ENCODE measurements around the gene PAIP2. TPM values are rescaled to one million over a fixed set of nuclear protein-coding genes. Genes with fewer than 3 reads are reported as not detected.

The PAIP2 gene
- total RNA-seq, 4 donors from 2014 or later = 13.8 to 67.3 (median 36.5) TPM

DNA sequence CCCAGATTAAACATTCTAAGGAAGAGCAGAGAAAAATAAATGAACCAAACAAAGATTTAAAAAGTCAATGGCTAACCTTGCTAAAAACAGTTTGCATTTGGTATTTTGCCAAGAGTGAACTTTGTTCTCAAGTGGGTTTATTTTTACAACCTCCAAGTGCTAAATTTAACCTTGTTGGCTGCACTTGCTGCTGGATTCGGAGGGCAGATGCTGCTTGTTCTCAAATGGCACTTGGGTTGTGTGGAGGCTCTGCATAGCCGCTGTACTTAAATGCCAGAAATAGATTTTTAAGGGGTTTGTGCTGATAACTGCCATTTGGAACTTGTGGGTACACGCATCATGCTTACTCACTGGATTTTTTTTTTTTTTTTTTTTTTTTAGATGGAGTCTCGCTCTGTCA lies 75.6 kb downstream of the PAIP2 start:
- WGBS, 2 donors (ENCODE audit: low coverage in 1 of 2) = 36 to 49% methylated on average over 2 to 4 of the region's 4 CpGs
- no peak for DNase-seq
- Histone ChIP-seq H3K36me3 (no peaks in the 10 kb centered on the region), H3K4me1 (peaks cover 35 to 58% (median 39%) of the 10 kb centered on the region in 4 donors), H3K9me3 (no peaks in the 10 kb centered on the region), H3K27ac (peak overlapping the region; percentile 4 to 74 (median 59)), H3K27me3 (no peaks in the 10 kb centered on the region), H3K4me3 (no peak overlapping the region)
- TF ChIP-seq EP300 (IDR thresholded peaks at IDR 0.05; ENCODE audit: low read depth) (no peak), POLR2A (IDR thresholded peaks at IDR 0.05) (no peak), POLR2AphosphoS5 (IDR thresholded peaks at IDR 0.05) (peak in 2 of 3 donors; percentile 6 to 18)
- TF ChIP-seq, protein P1, sequence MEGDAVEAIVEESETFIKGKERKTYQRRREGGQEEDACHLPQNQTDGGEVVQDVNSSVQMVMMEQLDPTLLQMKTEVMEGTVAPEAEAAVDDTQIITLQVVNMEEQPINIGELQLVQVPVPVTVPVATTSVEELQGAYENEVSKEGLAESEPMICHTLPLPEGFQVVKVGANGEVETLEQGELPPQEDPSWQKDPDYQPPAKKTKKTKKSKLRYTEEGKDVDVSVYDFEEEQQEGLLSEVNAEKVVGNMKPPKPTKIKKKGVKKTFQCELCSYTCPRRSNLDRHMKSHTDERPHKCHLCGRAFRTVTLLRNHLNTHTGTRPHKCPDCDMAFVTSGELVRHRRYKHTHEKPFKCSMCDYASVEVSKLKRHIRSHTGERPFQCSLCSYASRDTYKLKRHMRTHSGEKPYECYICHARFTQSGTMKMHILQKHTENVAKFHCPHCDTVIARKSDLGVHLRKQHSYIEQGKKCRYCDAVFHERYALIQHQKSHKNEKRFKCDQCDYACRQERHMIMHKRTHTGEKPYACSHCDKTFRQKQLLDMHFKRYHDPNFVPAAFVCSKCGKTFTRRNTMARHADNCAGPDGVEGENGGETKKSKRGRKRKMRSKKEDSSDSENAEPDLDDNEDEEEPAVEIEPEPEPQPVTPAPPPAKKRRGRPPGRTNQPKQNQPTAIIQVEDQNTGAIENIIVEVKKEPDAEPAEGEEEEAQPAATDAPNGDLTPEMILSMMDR (IDR thresholded peaks at IDR 0.05) = no peak
- in situ Hi-C loops (cut with MboI; ENCODE audit: low pct_ligation_motif_present in 1 of 4, low pct_unique_long_range_greater_than_20kb in 1 of 4, low sequenced_read_pairs in 3 of 4) = no loop called here
- intact Hi-C loops (cut with DNase I; ENCODE audit: low total_unique reads) = no loop called here

DNA sequence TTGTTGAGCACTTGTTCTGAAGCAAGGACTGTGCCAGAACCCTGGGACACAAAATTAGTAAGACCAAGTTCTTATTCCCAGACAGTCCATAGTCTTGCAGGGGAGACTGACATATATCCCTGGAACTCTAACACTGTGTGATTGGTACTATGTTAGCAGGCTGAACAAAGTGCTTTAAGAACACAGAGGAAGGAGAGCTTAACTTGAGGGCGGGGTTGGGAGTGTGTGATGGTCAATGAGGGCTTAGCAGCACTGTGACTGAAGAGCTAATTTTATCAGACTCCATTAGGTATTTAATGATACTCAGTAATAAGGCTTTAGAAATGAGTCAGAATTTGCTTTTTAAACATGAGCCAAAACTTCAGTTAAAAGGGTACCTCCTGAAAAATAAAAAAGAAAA lies 77.1 kb downstream of the PAIP2 start:
- H3K4me3 ChIP-seq = no peak overlapping the region
- DNase-seq = no peak
- intact Hi-C loops (cut with DNase I; ENCODE audit: low total_unique reads) (no loop called here), in situ Hi-C loops (cut with MboI; ENCODE audit: low pct_ligation_motif_present in 1 of 4, low pct_unique_long_range_greater_than_20kb in 1 of 4, low sequenced_read_pairs in 3 of 4) (no loop called here)
- H3K27me3 ChIP-seq = no peaks in the 10 kb centered on the region
- no peak for TF ChIP-seq EP300 (IDR thresholded peaks at IDR 0.05; ENCODE audit: low read depth)
- H3K4me1 ChIP-seq = peaks cover 35 to 58% (median 39%) of the 10 kb centered on the region in 4 donors
- 70% methylated on average over 1 of the region's 1 CpG for WGBS, 2 donors (ENCODE audit: low coverage in 1 of 2)
- H3K36me3 ChIP-seq = no peaks in the 10 kb centered on the region
- peak overlapping the region; percentile 35 to 74 (median 60) for H3K27ac ChIP-seq
- no peaks in the 10 kb centered on the region for H3K9me3 ChIP-seq

Small RNAs within 50 kb of the gene (small RNA-seq; reads per million reads assigned to genes)
- 0 reads per million in 4 donors for gene RNA5SP195

Other genes starting within 250 kb of the PAIP2 start
- gene SIL1, start 143.5 kb upstream of the PAIP2 start, total RNA-seq = 10 to 100 TPM; 11.1 to 38.1 (median 29.0) TPM
- 100 to 1,000 TPM in 3 of 4 donors, 10 to 100 TPM in 1; 97.3 to 190 (median 134) TPM for gene MATR3, start 48.1 kb upstream of the PAIP2 start, total RNA-seq
- 1 to 10 TPM in 2 of 4 donors, under 1 TPM in 1, not detected in 1; 0.80 to 9.5 (median 7.4) TPM for gene SLC23A1, start 41.4 kb downstream of the PAIP2 start, total RNA-seq
- 10 to 100 TPM in 1 of 4 donors, 1 to 10 TPM in 1, not detected in 2; 4.0 to 39.2 TPM for gene MZB1, start 48.1 kb downstream of the PAIP2 start, total RNA-seq
- gene PROB1, start 53.2 kb downstream of the PAIP2 start, total RNA-seq = 1 to 10 TPM in 1 of 4 donors, under 1 TPM in 2, not detected in 1; 0.55 to 1.1 (median 0.60) TPM
- 1 to 10 TPM in 2 of 4 donors, not detected in 2; 3.0 TPM for gene SPATA24, start 62.2 kb downstream of the PAIP2 start, total RNA-seq
- 1 to 10 TPM in 3 of 4 donors, under 1 TPM in 1; 0.37 to 3.8 (median 3.2) TPM for gene DNAJC18, start 97.7 kb downstream of the PAIP2 start, total RNA-seq
- gene ECSCR, start 120.9 kb downstream of the PAIP2 start, total RNA-seq = 1 to 10 TPM in 3 of 4 donors, not detected in 1; 2.2 to 4.8 (median 3.6) TPM
- gene SMIM33, start 129.2 kb downstream of the PAIP2 start, total RNA-seq = under 1 TPM in 2 of 4 donors, not detected in 2; 0.55 to 0.64 TPM
- 10 to 100 TPM; 12.2 to 51.5 (median 19.1) TPM for gene STING1, start 140.9 kb downstream of the PAIP2 start, total RNA-seq
- 100 to 1,000 TPM in 2 of 4 donors, 10 to 100 TPM in 2; 45.6 to 134 (median 80.8) TPM for gene UBE2D2, start 219.5 kb downstream of the PAIP2 start, total RNA-seq

Data from transverse colon (tissue), 4 donors.